ENCODE data around the gene RBMS3. TPM values are rescaled to one million over a fixed set of nuclear protein-coding genes. Genes with fewer than 3 reads are reported as not detected.

The RBMS3 gene
- total and polyA plus RNA-seq, 4 donors, result 29.1 to 86.7 (median 58.1) TPM

DNA sequence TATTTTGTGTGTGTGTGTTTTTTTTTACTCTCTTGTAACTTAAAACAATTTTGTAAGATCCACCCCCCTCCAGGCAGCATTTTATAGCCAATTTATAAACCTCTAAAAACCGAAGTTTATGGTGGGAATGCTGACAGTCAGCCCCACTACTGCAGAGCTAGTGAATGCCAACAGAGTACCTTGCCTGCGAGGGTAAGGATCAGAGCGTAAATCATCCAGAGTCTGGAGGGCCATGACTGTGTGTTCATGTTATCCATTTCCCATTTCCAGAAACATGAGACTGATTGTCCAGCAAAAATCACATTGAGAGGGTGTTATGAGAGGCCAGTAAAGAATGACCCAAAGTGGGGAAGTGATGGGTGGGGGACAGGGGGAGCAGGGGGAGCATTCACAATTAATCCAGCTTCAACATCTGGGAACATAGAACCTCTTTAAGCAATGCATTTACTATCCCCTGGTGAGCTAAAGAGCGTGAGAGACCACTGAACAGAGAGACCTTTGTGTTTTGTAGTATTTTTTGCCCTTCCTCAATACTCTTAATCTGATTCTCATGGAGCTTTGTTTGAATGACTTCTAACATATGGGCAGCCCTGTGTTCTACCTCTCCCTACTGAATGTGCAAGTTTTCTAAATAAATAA, 464.5 kb downstream of the RBMS3 start:
- Histone ChIP-seq H3K4me1 (ENCODE audit: control insufficient read depth, insufficient read depth, low read length) (no peaks in the 10 kb centered on the region), H3K4me3 (ENCODE audit: low read depth, low read length) (no peak overlapping the region), H3K9me3 (ENCODE audit: control insufficient read depth, insufficient read depth, low read length) (no peaks in the 10 kb centered on the region), H3K36me3 (ENCODE audit: control insufficient read depth, insufficient read depth, low read length) (no peaks in the 10 kb centered on the region), H3K27ac (ENCODE audit: low read depth, low read length) (no peak overlapping the region), H3K27me3 (ENCODE audit: control insufficient read depth, insufficient read depth, low read length) (no peaks in the 10 kb centered on the region)
- WGBS (ENCODE audit: insufficient coverage), result no CpG with 5 or more reads among the region's 4 CpGs
- DNase-seq (ENCODE audit: low read depth in 4 of 6, low spot score in 6 of 6), result no peak

- no peak for DNase-seq (ENCODE audit: low read depth in 4 of 6, low spot score in 6 of 6)
- no CpG with 5 or more reads among the region's 2 CpGs for WGBS (ENCODE audit: insufficient coverage)
- Histone ChIP-seq H3K27me3 (ENCODE audit: control insufficient read depth, insufficient read depth, low read length) (no peaks in the 10 kb centered on the region), H3K9me3 (ENCODE audit: control insufficient read depth, insufficient read depth, low read length) (no peaks in the 10 kb centered on the region), H3K36me3 (ENCODE audit: control insufficient read depth, insufficient read depth, low read length) (no peaks in the 10 kb centered on the region), H3K4me1 (ENCODE audit: control insufficient read depth, insufficient read depth, low read length) (no peaks in the 10 kb centered on the region), H3K27ac (ENCODE audit: low read depth, low read length) (no peak overlapping the region), H3K4me3 (ENCODE audit: low read depth, low read length) (no peak overlapping the region)
These were observed 465.4 kb downstream of the RBMS3 start for GRCh38 chr3:29746163-29746760.

DNA sequence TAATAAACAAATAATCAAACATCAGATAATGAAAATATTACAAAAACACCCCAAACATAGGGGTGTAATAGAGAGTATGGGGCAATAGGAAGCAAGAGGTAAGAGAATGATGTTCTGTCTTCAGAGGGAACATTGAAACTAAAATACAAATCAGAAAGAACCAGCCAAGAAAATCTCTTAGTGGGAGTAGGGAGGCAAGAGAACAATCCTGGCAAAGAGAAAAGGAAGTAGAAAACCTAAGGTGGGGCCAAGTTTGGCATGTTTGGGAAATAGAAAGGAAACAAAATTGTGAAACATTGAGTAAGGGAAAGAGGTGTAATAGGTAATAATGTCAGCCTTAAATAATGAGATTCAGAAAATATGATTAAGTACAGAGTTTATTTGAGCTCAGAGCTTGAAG, 467.1 kb downstream of the RBMS3 start:
- no peaks in the 10 kb centered on the region for H3K27me3 ChIP-seq (ENCODE audit: control insufficient read depth, insufficient read depth, low read length)
- H3K9me3 ChIP-seq (ENCODE audit: control insufficient read depth, insufficient read depth, low read length), result no peaks in the 10 kb centered on the region
- DNase-seq (ENCODE audit: low read depth in 4 of 6, low spot score in 6 of 6), result no peak
- no peak overlapping the region for H3K27ac ChIP-seq (ENCODE audit: low read depth, low read length)
- no peaks in the 10 kb centered on the region for H3K4me1 ChIP-seq (ENCODE audit: control insufficient read depth, insufficient read depth, low read length)
- no peaks in the 10 kb centered on the region for H3K36me3 ChIP-seq (ENCODE audit: control insufficient read depth, insufficient read depth, low read length)
- no peak overlapping the region for H3K4me3 ChIP-seq (ENCODE audit: low read depth, low read length)

GRCh38 chr3:29751647-29752314, 470.9 kb downstream of the RBMS3 start:
- H3K27ac ChIP-seq (ENCODE audit: low read depth, low read length), result no peak overlapping the region
- no peaks in the 10 kb centered on the region for H3K36me3 ChIP-seq (ENCODE audit: control insufficient read depth, insufficient read depth, low read length)
- no peak for DNase-seq (ENCODE audit: low read depth in 4 of 6, low spot score in 6 of 6)
- no peaks in the 10 kb centered on the region for H3K9me3 ChIP-seq (ENCODE audit: control insufficient read depth, insufficient read depth, low read length)
- WGBS (ENCODE audit: insufficient coverage), result 76% methylated on average over 7 of the region's 9 CpGs
- no peaks in the 10 kb centered on the region for H3K27me3 ChIP-seq (ENCODE audit: control insufficient read depth, insufficient read depth, low read length)
- no peak overlapping the region for H3K4me3 ChIP-seq (ENCODE audit: low read depth, low read length)
- H3K4me1 ChIP-seq (ENCODE audit: control insufficient read depth, insufficient read depth, low read length), result no peaks in the 10 kb centered on the region

DNA sequence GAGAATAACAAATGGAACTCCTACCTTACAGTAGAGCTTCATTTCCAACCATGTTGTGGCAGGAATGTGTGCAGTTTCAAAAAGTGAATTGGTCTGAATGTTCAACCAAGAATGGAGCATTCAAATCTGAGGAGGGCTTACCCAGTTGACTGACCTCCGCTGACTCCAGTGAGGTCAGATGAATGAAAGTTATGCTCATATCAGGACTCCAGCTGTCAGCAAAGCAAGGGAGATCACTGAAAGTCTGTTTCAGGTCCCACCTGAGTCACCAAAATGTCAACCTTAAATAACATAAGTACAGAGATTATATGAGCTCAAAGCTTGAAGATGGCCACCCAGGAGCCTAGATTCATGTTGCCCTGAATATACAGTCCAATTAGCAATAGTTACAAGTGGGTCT, 473.5 kb downstream of the RBMS3 start:
- H3K27me3 ChIP-seq (ENCODE audit: control insufficient read depth, insufficient read depth, low read length), result no peaks in the 10 kb centered on the region
- WGBS (ENCODE audit: insufficient coverage), result 100% methylated on average over 1 of the region's 1 CpG

DNA sequence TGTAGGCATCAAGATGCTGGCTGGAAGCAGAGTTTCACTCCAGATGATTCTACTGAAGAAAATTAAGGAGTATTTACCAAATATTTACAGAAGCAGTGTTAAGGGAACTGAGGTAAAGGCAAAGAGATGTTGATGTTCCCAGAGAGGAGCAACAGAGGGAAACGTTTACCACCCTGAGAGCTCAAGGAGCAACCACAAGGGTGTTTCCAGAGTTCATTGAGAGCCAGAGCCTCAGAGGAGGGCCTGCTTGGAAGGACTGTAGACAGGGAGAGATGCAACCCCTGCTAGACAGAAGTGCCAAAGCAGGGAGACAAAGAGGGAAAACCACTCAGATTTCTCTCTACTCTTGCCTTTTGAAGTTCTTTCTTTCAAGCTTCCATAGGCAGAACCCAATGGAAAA, 474.5 kb downstream of the RBMS3 start:
- no peaks in the 10 kb centered on the region for H3K4me1 ChIP-seq (ENCODE audit: control insufficient read depth, insufficient read depth, low read length)
- H3K9me3 ChIP-seq (ENCODE audit: control insufficient read depth, insufficient read depth, low read length), result no peaks in the 10 kb centered on the region
- no peak overlapping the region for H3K27ac ChIP-seq (ENCODE audit: low read depth, low read length)
- no peaks in the 10 kb centered on the region for H3K27me3 ChIP-seq (ENCODE audit: control insufficient read depth, insufficient read depth, low read length)
- WGBS (ENCODE audit: insufficient coverage), result 64% methylated on average over 1 of the region's 1 CpG
- no peaks in the 10 kb centered on the region for H3K36me3 ChIP-seq (ENCODE audit: control insufficient read depth, insufficient read depth, low read length)
- H3K4me3 ChIP-seq (ENCODE audit: low read depth, low read length), result no peak overlapping the region
- no peak for DNase-seq (ENCODE audit: low read depth in 4 of 6, low spot score in 6 of 6)

More for the DNA sequence above, 473.5 kb downstream of the RBMS3 start:
- no peak overlapping the region for H3K4me3 ChIP-seq (ENCODE audit: low read depth, low read length)
- H3K27ac ChIP-seq (ENCODE audit: low read depth, low read length), result no peak overlapping the region
- DNase-seq (ENCODE audit: low read depth in 4 of 6, low spot score in 6 of 6), result no peak
- no peaks in the 10 kb centered on the region for H3K4me1 ChIP-seq (ENCODE audit: control insufficient read depth, insufficient read depth, low read length)
- H3K36me3 ChIP-seq (ENCODE audit: control insufficient read depth, insufficient read depth, low read length), result no peaks in the 10 kb centered on the region
- H3K9me3 ChIP-seq (ENCODE audit: control insufficient read depth, insufficient read depth, low read length), result no peaks in the 10 kb centered on the region

GRCh38 chr3:29757054-29757777, 476.3 kb downstream of the RBMS3 start:
- WGBS (ENCODE audit: insufficient coverage), result 86% methylated on average over 1 of the region's 1 CpG
- Histone ChIP-seq H3K4me3 (ENCODE audit: low read depth, low read length) (no peak overlapping the region), H3K36me3 (ENCODE audit: control insufficient read depth, insufficient read depth, low read length) (no peaks in the 10 kb centered on the region), H3K27me3 (ENCODE audit: control insufficient read depth, insufficient read depth, low read length) (no peaks in the 10 kb centered on the region), H3K4me1 (ENCODE audit: control insufficient read depth, insufficient read depth, low read length) (no peaks in the 10 kb centered on the region), H3K27ac (ENCODE audit: low read depth, low read length) (no peak overlapping the region), H3K9me3 (ENCODE audit: control insufficient read depth, insufficient read depth, low read length) (no peaks in the 10 kb centered on the region)
- DNase-seq (ENCODE audit: low read depth in 4 of 6, low spot score in 6 of 6), result no peak

- Histone ChIP-seq H3K4me1 (ENCODE audit: control insufficient read depth, insufficient read depth, low read length) (no peaks in the 10 kb centered on the region), H3K4me3 (ENCODE audit: low read depth, low read length) (no peak overlapping the region), H3K36me3 (ENCODE audit: control insufficient read depth, insufficient read depth, low read length) (no peaks in the 10 kb centered on the region), H3K9me3 (ENCODE audit: control insufficient read depth, insufficient read depth, low read length) (no peaks in the 10 kb centered on the region), H3K27ac (ENCODE audit: low read depth, low read length) (no peak overlapping the region), H3K27me3 (ENCODE audit: control insufficient read depth, insufficient read depth, low read length) (no peaks in the 10 kb centered on the region)
- no peak for DNase-seq (ENCODE audit: low read depth in 4 of 6, low spot score in 6 of 6)
These were observed 477.2 kb downstream of the RBMS3 start for GRCh38 chr3:29758108-29758433.

DNA sequence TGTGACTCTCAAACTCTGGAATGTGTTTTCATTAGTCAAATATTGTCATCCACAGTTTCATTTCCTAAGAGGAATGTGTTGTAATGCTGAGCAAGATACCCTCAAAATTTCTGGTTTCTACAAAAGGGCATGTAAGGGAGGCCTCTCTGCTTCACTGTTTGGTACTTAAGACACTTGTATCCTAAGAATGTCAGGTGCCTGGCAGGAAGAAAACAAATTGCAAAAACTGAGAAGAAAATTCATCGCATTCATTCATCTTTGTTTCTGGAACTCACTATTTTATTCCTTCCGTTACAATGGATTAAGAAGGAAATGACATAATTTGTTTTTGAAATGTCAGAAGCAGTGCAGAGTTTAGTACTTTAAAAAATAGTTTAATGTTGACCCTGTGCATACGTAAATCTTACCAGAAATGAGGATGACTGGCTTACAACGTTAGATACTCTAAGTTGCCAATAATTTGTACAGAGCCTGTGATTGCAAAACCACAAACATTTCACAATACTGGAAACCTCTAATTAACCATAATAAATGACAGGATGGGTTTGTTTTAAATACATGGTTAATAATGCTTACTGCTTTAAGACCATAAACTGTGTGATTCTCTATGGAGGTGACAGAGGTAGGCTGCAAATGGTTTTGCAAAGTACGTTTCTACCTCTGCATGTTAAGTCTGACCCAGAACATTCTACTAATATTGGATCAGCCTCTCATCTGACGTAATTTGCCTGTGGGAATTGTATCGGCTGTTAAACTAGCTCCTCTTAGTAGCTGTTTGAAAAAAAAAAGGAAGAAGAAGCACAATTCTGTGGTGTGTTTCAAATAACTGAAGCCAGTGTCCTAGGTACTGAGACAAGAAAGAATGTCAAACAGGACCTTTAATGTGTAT, 477.8 kb downstream of the RBMS3 start:
- no peaks in the 10 kb centered on the region for H3K27me3 ChIP-seq (ENCODE audit: control insufficient read depth, insufficient read depth, low read length)
- no peak overlapping the region for H3K4me3 ChIP-seq (ENCODE audit: low read depth, low read length)
- no peaks in the 10 kb centered on the region for H3K36me3 ChIP-seq (ENCODE audit: control insufficient read depth, insufficient read depth, low read length)
- peak overlapping the region; percentile 17 for H3K27ac ChIP-seq (ENCODE audit: low read depth, low read length)
- H3K9me3 ChIP-seq (ENCODE audit: control insufficient read depth, insufficient read depth, low read length), result no peaks in the 10 kb centered on the region
- peak in 1 of 6 donors; percentile 77 for DNase-seq (ENCODE audit: low read depth in 4 of 6, low spot score in 6 of 6)
- no CpG with 5 or more reads among the region's 7 CpGs for WGBS (ENCODE audit: insufficient coverage)
- no peaks in the 10 kb centered on the region for H3K4me1 ChIP-seq (ENCODE audit: control insufficient read depth, insufficient read depth, low read length)

All from spinal cord (tissue), 10 donors.